Activated CD4-positive, alpha-beta T cell treated with anti-CD3 and anti-CD28 coated beads for 48 hours (primary cell): ENCODE results near the gene GPR157.
"Not testable (repeated sequence)": the region's sequence is repeated elsewhere in the genome, so short reads cannot be mapped to it uniquely, and the experiment has no call there.

Experiments
- DNase-seq: peaks from one replicate; pipeline ENCODE4 v3.0.0-alpha.2; 2020

GPR157 gene

GRCh38 chr1:9128520-9129265 is at the start of gene GPR157:
Gene GPR157, minus strand, starts transcription at chr1:9129102. Its CDS starts 75 bp downstream, at chr1:9129027.
- DNase-seq = peak; percentile 85

- DNase-seq = no peak
These were observed 45.9 kb upstream of the GPR157 start for GRCh38 chr1:9174762-9175161.

GRCh38 chr1:9174243-9174642 is 45.3 kb upstream of the GPR157 start:
- DNase-seq = no peak

- DNase-seq = no peak
These were observed 40.8 kb upstream of the GPR157 start for GRCh38 chr1:9169601-9170137.

GRCh38 chr1:9167638-9168037 is 38.7 kb upstream of the GPR157 start:
- no peak for DNase-seq

- no peak for DNase-seq
These were observed 37.7 kb upstream of the GPR157 start for GRCh38 chr1:9166289-9167235.

GRCh38 chr1:9165396-9165795 is 36.5 kb upstream of the GPR157 start:
- DNase-seq = no peak

- no peak for DNase-seq
These were observed 36.0 kb upstream of the GPR157 start for GRCh38 chr1:9164919-9165318.

GRCh38 chr1:9164532-9164900 is 35.6 kb upstream of the GPR157 start:
- no peak for DNase-seq

GRCh38 chr1:9161963-9162362 is 33.1 kb upstream of the GPR157 start:
- DNase-seq = no peak

GRCh38 chr1:9161342-9161741 is 32.4 kb upstream of the GPR157 start:
- no peak for DNase-seq

GRCh38 chr1:9160079-9160717 is 31.3 kb upstream of the GPR157 start:
- no peak for DNase-seq

- DNase-seq = no peak
These were observed 27.0 kb upstream of the GPR157 start for GRCh38 chr1:9155879-9156278.

- not testable (repeated sequence) for DNase-seq
These were observed 26.5 kb upstream of the GPR157 start for GRCh38 chr1:9155405-9155804.

GRCh38 chr1:9153152-9153551 is 24.2 kb upstream of the GPR157 start:
- DNase-seq = no peak

GRCh38 chr1:9152535-9152934 is 23.6 kb upstream of the GPR157 start:
- no peak for DNase-seq

GRCh38 chr1:9151328-9151860 is 22.5 kb upstream of the GPR157 start:
- no peak for DNase-seq

GRCh38 chr1:9150582-9151327 is 21.9 kb upstream of the GPR157 start:
- DNase-seq = no peak

- no peak for DNase-seq
These were observed 21.1 kb upstream of the GPR157 start for GRCh38 chr1:9149837-9150581.

- DNase-seq = no peak
These were observed 20.2 kb upstream of the GPR157 start for GRCh38 chr1:9149151-9149550.

GRCh38 chr1:9146156-9146555 is 17.3 kb upstream of the GPR157 start:
- no peak for DNase-seq
